Esophagus muscularis mucosa (tissue), 4 donors: ENCODE results near the gene PASK. TPM values are rescaled to one million over a fixed set of nuclear protein-coding genes. Genes with fewer than 3 reads are reported as not detected.
A peak's percentile ranks its signal among the peaks of the same experiment; 100 is the strongest.

Experiments used
- DNase-seq: peaks from one replicate; pipeline ENCODE4 v3.0.0-alpha.2; 2017; ENCODE audit errors: extremely low spot score
- H3K27ac ChIP-seq, 4 donors: fragments of 200-600 bp; sonication (generic); replicated peaks in 1 of 4; 1 replicate in 3 of 4; 2 replicates in 1 of 4; pipeline ENCODE4 v1.5.1; 2016 to 2019; ENCODE audit warnings: mild to moderate bottlenecking in 1 of 4
- H3K27me3 ChIP-seq, 4 donors: fragments of 200-600 bp; sonication (generic); one replicate each; pipeline versions ENCODE4 v1.5.1 to v1.6.0; 2016 to 2019
- H3K36me3 ChIP-seq, 4 donors: fragments of 200-600 bp; sonication (generic); one replicate each; pipeline ENCODE4 v1.5.1; 2016 to 2019
- H3K4me1 ChIP-seq, 4 donors: fragments of 200-600 bp; sonication (generic); one replicate each; pipeline ENCODE4 v1.5.1; 2016 to 2019
- H3K4me3 ChIP-seq, 4 donors: fragments of 200-600 bp; sonication (generic); 1 replicate in 2 of 4; 2 replicates in 2 of 4; pipeline ENCODE4 v1.5.1; 2016 to 2019; ENCODE audit warnings: mild to moderate bottlenecking in 4 of 4, moderate library complexity in 1 of 4
- H3K9me3 ChIP-seq, 4 donors: fragments of 200-600 bp; sonication (generic); 1 replicate in 3 of 4; 2 replicates in 1 of 4; pipeline ENCODE4 v1.5.1; 2016 to 2019
- EP300 ChIP-seq: sonication (generic); formaldehyde crosslinking; IDR thresholded peaks from one replicate; pipeline ENCODE4 v1.6.1; 2017; ENCODE audit warnings: antibody characterized with exemption
- POLR2A ChIP-seq: fragments of 450-650 bp; IDR thresholded peaks from one replicate; pipeline ENCODE4 v1.6.1; 2017; ENCODE audit warnings: antibody characterized with exemption, moderate library complexity, mild to moderate bottlenecking, low read depth
- POLR2AphosphoS5 ChIP-seq, 2 donors: sonication (generic); formaldehyde crosslinking; IDR thresholded peaks; one replicate each; pipeline ENCODE4 v1.6.1; 2017; ENCODE audit warnings: antibody characterized with exemption in 2 of 2
- WGBS: methylation state at CpG from one replicate; pipeline ENCODE4 v1.1.5; 2018; 5-methylcytosine and 5-hydroxymethylcytosine counted together
- intact Hi-C: fragments of 100-400 bp; cut with DNase I; formaldehyde crosslinking; loops from one replicate; pipeline ENCODE4 v1.15.1; 2023
- total RNA-seq, 4 donors: library from RNA; depleted of rRNA; stranded (reverse); fragments of >200 nt; gene quantifications; one replicate each; pipeline versions ENCODE4 v1.1.0 to v1.2.1, GENCODE V29; 2016
- TF ChIP-seq, protein P1 (sequence below), 3 experiments: fragments of 200-600 bp in 2 of 3; fragments of 450-650 bp in 1 of 3; sonication (generic) in 2 of 3; IDR thresholded peaks; one replicate each; pipeline ENCODE4 v1.5.1; 2017 to 2019; ENCODE audit warnings: antibody characterized with exemption in 3 of 3, mild to moderate bottlenecking in 2 of 3, moderate library complexity in 1 of 3

Gene PASK
- total RNA-seq, 4 donors from 2014 or later: 1.5 to 3.3 (median 2.2) TPM

DNA sequence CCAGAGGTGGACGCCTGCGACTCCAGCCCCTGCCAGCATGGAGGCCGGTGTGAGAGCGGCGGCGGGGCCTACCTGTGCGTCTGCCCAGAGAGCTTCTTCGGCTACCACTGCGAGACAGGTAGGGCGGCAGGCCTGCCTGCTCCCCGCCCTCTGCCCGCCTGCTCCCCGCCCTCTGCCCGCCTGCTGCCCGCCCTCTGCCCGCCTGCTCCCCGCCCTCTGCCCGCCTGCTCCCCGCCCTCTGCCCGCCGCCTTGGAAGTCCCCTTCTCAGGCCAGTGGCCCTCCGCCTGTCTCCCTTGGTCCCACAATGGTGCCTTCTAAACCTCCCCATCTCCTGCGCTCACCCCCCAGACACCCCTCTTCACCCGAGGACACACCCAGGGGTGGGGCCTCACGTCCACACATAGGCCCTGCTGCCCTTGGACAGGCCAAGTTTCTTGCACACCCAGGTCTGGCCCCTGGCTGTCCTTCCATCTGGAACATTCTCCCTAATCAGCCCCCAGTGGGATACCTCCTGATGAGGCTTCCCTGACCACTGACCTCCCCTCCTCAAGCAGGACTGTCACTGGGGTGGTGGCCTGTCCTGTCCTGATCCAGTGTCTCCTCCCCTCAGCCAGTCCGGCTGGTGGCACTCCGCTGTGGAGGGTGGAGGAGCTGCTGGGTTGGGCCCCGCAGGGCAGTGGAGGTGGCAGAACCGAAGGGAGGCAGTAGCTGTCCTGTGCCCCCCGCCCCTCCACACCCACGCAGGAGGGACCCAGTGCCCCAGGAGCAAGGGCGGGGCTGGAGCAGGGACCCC is 85.1 kb downstream of the PASK start:
- TF ChIP-seq EP300 (no peak), POLR2A (no peak), POLR2AphosphoS5 (IDR thresholded peaks at IDR 0.05) (no peak)
- TF ChIP-seq, protein P1, sequence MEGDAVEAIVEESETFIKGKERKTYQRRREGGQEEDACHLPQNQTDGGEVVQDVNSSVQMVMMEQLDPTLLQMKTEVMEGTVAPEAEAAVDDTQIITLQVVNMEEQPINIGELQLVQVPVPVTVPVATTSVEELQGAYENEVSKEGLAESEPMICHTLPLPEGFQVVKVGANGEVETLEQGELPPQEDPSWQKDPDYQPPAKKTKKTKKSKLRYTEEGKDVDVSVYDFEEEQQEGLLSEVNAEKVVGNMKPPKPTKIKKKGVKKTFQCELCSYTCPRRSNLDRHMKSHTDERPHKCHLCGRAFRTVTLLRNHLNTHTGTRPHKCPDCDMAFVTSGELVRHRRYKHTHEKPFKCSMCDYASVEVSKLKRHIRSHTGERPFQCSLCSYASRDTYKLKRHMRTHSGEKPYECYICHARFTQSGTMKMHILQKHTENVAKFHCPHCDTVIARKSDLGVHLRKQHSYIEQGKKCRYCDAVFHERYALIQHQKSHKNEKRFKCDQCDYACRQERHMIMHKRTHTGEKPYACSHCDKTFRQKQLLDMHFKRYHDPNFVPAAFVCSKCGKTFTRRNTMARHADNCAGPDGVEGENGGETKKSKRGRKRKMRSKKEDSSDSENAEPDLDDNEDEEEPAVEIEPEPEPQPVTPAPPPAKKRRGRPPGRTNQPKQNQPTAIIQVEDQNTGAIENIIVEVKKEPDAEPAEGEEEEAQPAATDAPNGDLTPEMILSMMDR (IDR thresholded peaks at IDR 0.05): no peak
- Histone ChIP-seq H3K27me3 (peaks cover 0 to 33% (median 0%) of the 10 kb centered on the region in 4 donors), H3K4me1 (peaks cover 0 to 12% (median 10%) of the 10 kb centered on the region in 4 donors), H3K4me3 (peak overlapping the region in 1 of 4 donors; percentile 7), H3K27ac (no peak overlapping the region), H3K36me3 (peaks cover 0 to 27% (median 24%) of the 10 kb centered on the region in 4 donors), H3K9me3 (no peaks in the 10 kb centered on the region)
- 38% methylated on average over 13 of the region's 32 CpGs for WGBS
- intact Hi-C loops: no loop called here
- DNase-seq: no peak

DNA sequence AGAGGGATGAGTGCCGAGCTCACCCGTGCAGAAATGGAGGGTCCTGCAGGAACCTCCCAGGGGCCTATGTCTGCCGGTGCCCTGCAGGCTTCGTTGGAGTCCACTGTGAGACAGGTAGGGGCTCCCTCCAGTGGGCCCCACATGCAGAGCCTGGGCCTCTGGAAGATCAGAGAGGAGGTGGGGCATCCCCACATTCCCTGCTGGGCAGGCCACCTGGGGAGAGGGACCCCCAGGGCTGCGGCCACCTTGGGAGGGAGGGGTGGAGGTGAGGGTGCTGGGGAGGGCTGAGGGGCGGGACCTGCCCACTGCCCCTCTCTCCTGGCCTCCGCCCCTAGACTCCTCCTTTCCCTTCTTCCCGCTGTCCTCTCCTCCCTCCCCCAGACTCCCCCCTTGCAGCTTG is 85.7 kb downstream of the PASK start:
- WGBS: 39% methylated on average over 5 of the region's 8 CpGs
- no peak for DNase-seq
- H3K4me3 ChIP-seq: peak overlapping the region in 1 of 4 donors; percentile 7

DNA sequence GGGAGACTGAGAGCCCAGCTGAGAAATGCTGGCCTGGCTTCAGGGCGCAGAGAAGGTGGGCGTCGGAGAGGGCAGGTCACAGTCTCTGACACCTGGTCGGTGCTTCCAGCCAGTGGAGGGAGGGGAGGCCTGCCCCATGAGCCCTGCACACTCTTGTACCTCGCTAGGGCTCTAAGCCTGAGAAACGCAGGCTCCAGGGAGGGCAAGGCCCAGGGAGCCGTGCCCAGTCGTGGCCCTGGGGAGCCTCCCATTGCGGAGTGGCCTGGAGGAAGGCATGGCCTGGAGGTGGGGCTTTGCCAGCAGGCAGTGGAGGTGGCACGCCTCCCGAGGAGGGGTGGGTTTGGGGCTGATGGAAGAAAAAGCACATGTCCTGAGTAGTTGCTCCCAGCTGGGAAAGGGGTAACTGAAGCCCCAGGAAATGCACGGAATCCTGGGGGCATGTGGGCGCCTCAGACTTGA is 86.2 kb downstream of the PASK start:
- TF ChIP-seq POLR2AphosphoS5 (IDR thresholded peaks at IDR 0.05) (no peak), EP300 (no peak), POLR2A (no peak)
- TF ChIP-seq, protein P1 (IDR thresholded peaks at IDR 0.05): no peak
- Histone ChIP-seq H3K27me3 (peaks cover 0 to 28% (median 0%) of the 10 kb centered on the region in 4 donors), H3K4me1 (peaks cover 0 to 12% (median 10%) of the 10 kb centered on the region in 4 donors), H3K27ac (no peak overlapping the region), H3K9me3 (no peaks in the 10 kb centered on the region), H3K4me3 (no peak overlapping the region), H3K36me3 (peaks cover 0 to 16% (median 14%) of the 10 kb centered on the region in 4 donors)
- DNase-seq: peak; percentile 77
- WGBS: 61% methylated on average over 12 of the region's 13 CpGs
- intact Hi-C loops: no loop called here

More for the DNA sequence above, 85.7 kb downstream of the PASK start:
- H3K27me3 ChIP-seq: peaks cover 0 to 28% (median 0%) of the 10 kb centered on the region in 4 donors
- peaks cover 0 to 21% (median 19%) of the 10 kb centered on the region in 4 donors for H3K36me3 ChIP-seq
- H3K4me1 ChIP-seq: peaks cover 0 to 12% (median 10%) of the 10 kb centered on the region in 4 donors
- no peaks in the 10 kb centered on the region for H3K9me3 ChIP-seq
- intact Hi-C loops: no loop called here
- H3K27ac ChIP-seq: no peak overlapping the region
- TF ChIP-seq EP300 (no peak), POLR2A (no peak), POLR2AphosphoS5 (IDR thresholded peaks at IDR 0.05) (no peak)
- TF ChIP-seq, protein P1 (IDR thresholded peaks at IDR 0.05): no peak

DNA sequence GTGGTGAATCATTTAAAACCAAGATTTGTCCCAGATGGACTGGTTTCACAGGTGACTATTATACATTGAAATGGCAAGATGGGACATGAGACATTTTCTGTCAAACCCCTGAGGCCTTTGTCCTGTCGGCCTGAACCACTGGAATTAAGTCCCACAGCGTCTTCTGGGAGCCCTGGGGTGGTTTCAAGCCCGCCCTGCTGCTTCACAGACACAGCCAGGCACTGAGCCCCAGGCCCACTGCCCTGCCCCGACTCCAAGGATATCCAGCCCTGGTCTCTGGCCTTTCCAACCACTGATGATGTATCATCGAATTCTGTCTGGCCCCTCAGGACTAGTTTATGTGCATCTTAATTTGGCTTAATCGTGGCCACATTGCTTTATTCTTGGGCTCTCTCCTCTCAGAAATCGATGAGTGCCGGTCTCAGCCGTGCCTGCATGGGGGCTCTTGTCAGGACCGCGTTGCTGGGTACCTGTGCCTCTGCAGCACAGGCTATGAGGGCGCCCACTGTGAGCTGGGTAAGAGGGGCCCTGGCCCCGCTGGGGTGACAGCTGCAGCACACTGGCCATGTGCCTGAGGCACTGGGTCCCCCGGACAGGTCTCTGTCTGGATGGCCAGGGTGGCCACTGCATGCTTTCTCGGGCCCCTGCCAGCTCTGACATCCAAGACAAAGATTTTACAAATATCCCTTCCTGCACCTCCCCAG is 86.7 kb downstream of the PASK start:
- no peak for DNase-seq
- Histone ChIP-seq H3K36me3 (peaks cover 0 to 11% (median 9%) of the 10 kb centered on the region in 4 donors), H3K4me3 (no peak overlapping the region), H3K27ac (no peak overlapping the region), H3K4me1 (peaks cover 0 to 12% (median 10%) of the 10 kb centered on the region in 4 donors), H3K9me3 (no peaks in the 10 kb centered on the region), H3K27me3 (peaks cover 0 to 28% (median 0%) of the 10 kb centered on the region in 4 donors)
- WGBS: 78% methylated on average over 15 of the region's 15 CpGs
- intact Hi-C loops: no loop called here
- TF ChIP-seq, protein P1 (IDR thresholded peaks at IDR 0.05): no peak
- no peak for TF ChIP-seq EP300
- TF ChIP-seq POLR2A: no peak
- TF ChIP-seq POLR2AphosphoS5 (IDR thresholded peaks at IDR 0.05): no peak
